Measurements from ENCODE around the gene RNASEL.

- TF ChIP-seq POLR2A (IDR thresholded peaks at IDR 0.05) (no peak), CTCF (IDR thresholded peaks at IDR 0.05) (no peak)
Observed at GRCh38 chr1:182552527-182552926, 36.5 kb downstream of the RNASEL start.

All from body of pancreas (tissue), 4 donors.